HFFc6 (cell line): Measurements from ENCODE around the gene RIPOR3. TPM values are rescaled to one million over a fixed set of nuclear protein-coding genes. Genes with fewer than 3 reads are reported as not detected.

Source experiments
- DNase-seq: peaks from one replicate; pipeline ENCODE4 v3.0.0-alpha.2; 2018
- H3K27ac Mint-ChIP-seq: 2 replicates; pipeline ENCODE4 v1.8.0; 2020; ENCODE audit warnings: mild to moderate bottlenecking, mixed read lengths
- H3K27me3 Mint-ChIP-seq: 2 replicates; pipeline ENCODE4 v1.8.0; 2021; ENCODE audit warnings: mild to moderate bottlenecking, moderate library complexity, mixed read lengths; ENCODE audit not compliant: insufficient read depth
- H3K36me3 Mint-ChIP-seq: 2 replicates; pipeline ENCODE4 v1.8.0; 2021; ENCODE audit warnings: low read depth, mixed read lengths
- H3K4me1 Mint-ChIP-seq: 2 replicates; pipeline ENCODE4 v1.8.0; 2020; ENCODE audit warnings: low read depth, mixed read lengths
- H3K4me3 Mint-ChIP-seq: 2 replicates; pipeline ENCODE4 v1.8.0; 2020; ENCODE audit warnings: mild to moderate bottlenecking, moderate library complexity, mixed read lengths
- H3K9me3 Mint-ChIP-seq: 2 replicates; pipeline ENCODE4 v1.8.0; 2020; ENCODE audit warnings: mild to moderate bottlenecking, mixed read lengths
- CTCF ChIP-seq: fragments of 200-600 bp; sonication (generic); IDR thresholded peaks from 2 replicates; pipeline ENCODE4 v1.5.0; 2021; ENCODE audit warnings: antibody characterized with exemption, mild to moderate bottlenecking
- total RNA-seq, 6 experiments: library from RNA; stranded (reverse); fragmentation: NEBNext Ultra II Directional; extraction: Animal tissue kit (Norgen Biotek cat#: 25700); gene quantifications; 2 replicates in 1 of 6; 3 replicates in 5 of 6; pipeline ENCODE4 v1.2.3, GENCODE V29; 2021

RIPOR3 gene
- total RNA-seq, 6 experiments from 2014 or later, result 0.07 to 0.25 (median 0.11) TPM

GRCh38 chr20:50585678-50586077 lies 105.7 kb downstream of the RIPOR3 start:
- Mint-ChIP-seq H3K9me3 (no peaks in the 10 kb centered on the region), H3K4me3 (no peak overlapping the region), H3K27ac (no peak overlapping the region), H3K27me3 (no peaks in the 10 kb centered on the region; the same call in 1 of the 2 replicates), H3K36me3 (peaks cover 21% of the 10 kb centered on the region), H3K4me1 (peaks cover 20% of the 10 kb centered on the region)
- no peak for DNase-seq
- TF ChIP-seq CTCF, result no peak

- Mint-ChIP-seq H3K4me1 (peaks cover 24% of the 10 kb centered on the region), H3K9me3 (no peaks in the 10 kb centered on the region), H3K4me3 (no peak overlapping the region), H3K27ac (no peak overlapping the region), H3K36me3 (peaks cover 26% of the 10 kb centered on the region), H3K27me3 (no peaks in the 10 kb centered on the region; the same call in 1 of the 2 replicates)
- no peak for DNase-seq
- TF ChIP-seq CTCF, result no peak
Measured at GRCh38 chr20:50585214-50585613, 106.1 kb downstream of the RIPOR3 start.

- DNase-seq, result no peak
Measured at GRCh38 chr20:50584687-50585086, 106.7 kb downstream of the RIPOR3 start.

GRCh38 chr20:50583442-50584150 lies 107.7 kb downstream of the RIPOR3 start:
- no peak overlapping the region for H3K27ac Mint-ChIP-seq
- DNase-seq, result no peak
- no peaks in the 10 kb centered on the region for H3K9me3 Mint-ChIP-seq
- H3K4me1 Mint-ChIP-seq, result peaks cover 26% of the 10 kb centered on the region
- TF ChIP-seq CTCF, result no peak
- H3K36me3 Mint-ChIP-seq, result peaks cover 36% of the 10 kb centered on the region
- no peak overlapping the region for H3K4me3 Mint-ChIP-seq
- H3K27me3 Mint-ChIP-seq, result no peaks in the 10 kb centered on the region; the same call in 1 of the 2 replicates

More at GRCh38 chr20:50584687-50585086, 106.7 kb downstream of the RIPOR3 start:
- H3K4me3 Mint-ChIP-seq, result no peak overlapping the region
- H3K36me3 Mint-ChIP-seq, result peaks cover 30% of the 10 kb centered on the region
- no peak overlapping the region for H3K27ac Mint-ChIP-seq
- H3K9me3 Mint-ChIP-seq, result no peaks in the 10 kb centered on the region
- H3K27me3 Mint-ChIP-seq, result no peaks in the 10 kb centered on the region; the same call in 1 of the 2 replicates
- TF ChIP-seq CTCF, result no peak
- peaks cover 26% of the 10 kb centered on the region for H3K4me1 Mint-ChIP-seq

- peaks cover 20% of the 10 kb centered on the region for H3K4me1 Mint-ChIP-seq
- H3K27ac Mint-ChIP-seq, result no peak overlapping the region
- peaks cover 3% of the 10 kb centered on the region for H3K27me3 Mint-ChIP-seq
- H3K36me3 Mint-ChIP-seq, result peaks cover 34% of the 10 kb centered on the region
- TF ChIP-seq CTCF, result no peak
- H3K9me3 Mint-ChIP-seq, result no peaks in the 10 kb centered on the region
- no peak for DNase-seq
- H3K4me3 Mint-ChIP-seq, result no peak overlapping the region
Measured at GRCh38 chr20:50582591-50583234, 108.6 kb downstream of the RIPOR3 start.
